Caco-2 (cell line): ENCODE results near the gene FAM240B. TPM values are rescaled to one million over a fixed set of nuclear protein-coding genes. Genes with fewer than 3 reads are reported as not detected.

Experiments
- BruUV-seq: library from RNA; stranded (reverse); fragments of 400-500 nt; replicated peaks from 2 replicates; lab custom pipeline; 2021; lab: Mats Ljungman, UMichigan
- CTCF ChIA-PET: fragments of 300-600 bp; sonication (Branson Sonifier 250); formaldehyde crosslinking; loops from one replicate; lab custom pipeline; 2022; ENCODE audit warnings: antibody characterized with exemption; lab: Charles Lee
- POLR2A ChIA-PET: fragments of 300-600 bp; sonication (Branson Sonifier 250); formaldehyde crosslinking; loops from one replicate; lab custom pipeline; 2022; ENCODE audit warnings: antibody characterized with exemption; lab: Charles Lee
- DNase-seq, 2 experiments: peaks; one replicate each; pipeline versions ENCODE4 v3.0.0 to v3.0.0-alpha.2; 2020 to 2022
- H3K27me3 ChIP-seq: replicated peaks from 2 replicates; pipeline ENCODE4 v1.6.0; 2011; ENCODE audit warnings: low read length; ENCODE audit not compliant: control insufficient read depth, insufficient read depth
- H3K36me3 ChIP-seq: 2 replicates; pipeline ENCODE4 v1.5.1; 2011; ENCODE audit warnings: low read length; ENCODE audit not compliant: control insufficient read depth, insufficient read depth
- H3K4me1 ChIP-seq: fragments of 250-450 bp; sonication (Bioruptor Pico); 2 replicates; pipeline ENCODE4 v1.5.1; 2020; ENCODE audit warnings: mild to moderate bottlenecking
- H3K4me3 ChIP-seq: 2 replicates; pipeline ENCODE4 v1.5.1; 2011; ENCODE audit warnings: low read depth, mild to moderate bottlenecking, control low read depth, low read length
- H3K9me3 ChIP-seq: fragments of 250-450 bp; sonication (Bioruptor Pico); 2 replicates; pipeline ENCODE4 v1.5.1; 2020; ENCODE audit warnings: mild to moderate bottlenecking, moderate library complexity
- H3K27ac Mint-ChIP-seq: one replicate; pipeline ENCODE4 v1.8.0; 2022; ENCODE audit warnings: mixed read lengths; ENCODE audit not compliant: unreplicated experiment
- H3K27me3 Mint-ChIP-seq: one replicate; pipeline ENCODE4 v1.8.0; 2022; ENCODE audit warnings: mixed read lengths; ENCODE audit not compliant: insufficient read depth, unreplicated experiment
- H3K36me3 Mint-ChIP-seq: one replicate; pipeline ENCODE4 v1.8.0; 2022; ENCODE audit warnings: mild to moderate bottlenecking, mixed read lengths; ENCODE audit not compliant: insufficient read depth, unreplicated experiment
- H3K4me1 Mint-ChIP-seq: one replicate; pipeline ENCODE4 v1.8.0; 2022; ENCODE audit warnings: low read depth, mixed read lengths; ENCODE audit not compliant: unreplicated experiment
- H3K4me3 Mint-ChIP-seq: one replicate; pipeline ENCODE4 v1.8.0; 2022; ENCODE audit warnings: mild to moderate bottlenecking, moderate library complexity, mixed read lengths; ENCODE audit not compliant: unreplicated experiment
- H3K9me3 Mint-ChIP-seq: one replicate; pipeline ENCODE4 v1.8.0; 2022; ENCODE audit warnings: mixed read lengths; ENCODE audit not compliant: unreplicated experiment
- intact Hi-C: fragments of 100-400 bp; cut with micrococcal nuclease; formaldehyde crosslinking; loops from one replicate; pipeline ENCODE4 v1.10.0; 2022; ENCODE audit not compliant: unreplicated experiment
- total RNA-seq: library from RNA; stranded (reverse); gene quantifications from 2 replicates; pipeline ENCODE4 v1.2.3, GENCODE V29; 2022
- TF ChIP-seq, protein P1 (sequence below), 2 experiments: fragments of 200-600 bp in 1 of 2; IDR thresholded peaks; 1 replicate in 1 of 2; 2 replicates in 1 of 2; pipeline versions ENCODE4 v1.5.1 to v1.8.0; 2011 to 2022; ENCODE audit warnings: antibody characterized with exemption in 1 of 2, control low read depth in 1 of 2, inconsistent platforms in 1 of 2, low read depth in 1 of 2, low read length in 1 of 2, mild to moderate bottlenecking in 1 of 2, moderate library complexity in 1 of 2; ENCODE audit not compliant: insufficient read depth in 1 of 2, severe bottlenecking in 1 of 2, unreplicated experiment in 1 of 2

The FAM240B gene
- total RNA-seq, 1 experiment from 2014 or later, result not detected

GRCh38 chr9:38682713-38683112 lies 37.2 kb downstream of the FAM240B start:
- intact Hi-C loops, result no loop called here
- Histone ChIP-seq H3K9me3 (no peaks in the 10 kb centered on the region), H3K4me3 (no peak overlapping the region), H3K36me3 (no peaks in the 10 kb centered on the region), H3K4me1 (peaks cover 33% of the 10 kb centered on the region), H3K27me3 (no peaks in the 10 kb centered on the region)
- H3K27me3 Mint-ChIP-seq, result no peaks in the 10 kb centered on the region
- H3K36me3 Mint-ChIP-seq, result peaks cover 5% of the 10 kb centered on the region
- no peak overlapping the region for H3K4me3 Mint-ChIP-seq
- ChIA-PET CTCF (no interaction called here), POLR2A (no interaction called here)
- TF ChIP-seq, protein P1, sequence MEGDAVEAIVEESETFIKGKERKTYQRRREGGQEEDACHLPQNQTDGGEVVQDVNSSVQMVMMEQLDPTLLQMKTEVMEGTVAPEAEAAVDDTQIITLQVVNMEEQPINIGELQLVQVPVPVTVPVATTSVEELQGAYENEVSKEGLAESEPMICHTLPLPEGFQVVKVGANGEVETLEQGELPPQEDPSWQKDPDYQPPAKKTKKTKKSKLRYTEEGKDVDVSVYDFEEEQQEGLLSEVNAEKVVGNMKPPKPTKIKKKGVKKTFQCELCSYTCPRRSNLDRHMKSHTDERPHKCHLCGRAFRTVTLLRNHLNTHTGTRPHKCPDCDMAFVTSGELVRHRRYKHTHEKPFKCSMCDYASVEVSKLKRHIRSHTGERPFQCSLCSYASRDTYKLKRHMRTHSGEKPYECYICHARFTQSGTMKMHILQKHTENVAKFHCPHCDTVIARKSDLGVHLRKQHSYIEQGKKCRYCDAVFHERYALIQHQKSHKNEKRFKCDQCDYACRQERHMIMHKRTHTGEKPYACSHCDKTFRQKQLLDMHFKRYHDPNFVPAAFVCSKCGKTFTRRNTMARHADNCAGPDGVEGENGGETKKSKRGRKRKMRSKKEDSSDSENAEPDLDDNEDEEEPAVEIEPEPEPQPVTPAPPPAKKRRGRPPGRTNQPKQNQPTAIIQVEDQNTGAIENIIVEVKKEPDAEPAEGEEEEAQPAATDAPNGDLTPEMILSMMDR (IDR thresholded peaks at IDR 0.05; ENCODE audit: insufficient read depth in 1 of 2, low read depth in 1 of 2, low read length in 1 of 2, severe bottlenecking in 1 of 2, unreplicated experiment in 1 of 2), result no peak
- H3K4me1 Mint-ChIP-seq, result peaks cover 12% of the 10 kb centered on the region
- H3K9me3 Mint-ChIP-seq, result no peaks in the 10 kb centered on the region
- no TSS peak for BruUV-seq
- peak overlapping the region; percentile 85 for H3K27ac Mint-ChIP-seq
- peak; percentile 65 to 73 for DNase-seq

DNA sequence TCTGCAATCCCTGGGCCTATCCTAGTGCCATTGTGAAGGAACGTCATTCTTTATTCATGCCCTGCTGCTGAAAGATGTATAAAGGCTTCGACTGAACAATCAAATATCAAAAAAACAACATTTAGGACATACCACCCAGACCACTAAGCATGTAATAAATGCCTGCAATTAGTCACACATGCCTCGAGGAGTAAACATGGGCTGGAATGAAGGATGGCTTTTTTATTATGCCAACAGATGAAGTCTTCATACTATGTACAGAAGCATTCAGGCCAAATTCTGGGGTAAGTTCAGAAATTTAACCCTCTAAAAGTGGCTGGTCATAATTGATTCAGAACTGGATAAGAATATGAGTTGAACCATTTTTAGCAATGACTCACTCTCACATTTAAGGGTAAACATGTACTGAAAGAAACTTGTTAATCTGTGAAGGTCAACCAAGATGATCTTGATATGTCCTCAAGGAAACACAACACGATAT lies 38.1 kb downstream of the FAM240B start:
- TF ChIP-seq, protein P1 (IDR thresholded peaks at IDR 0.05; ENCODE audit: insufficient read depth in 1 of 2, low read depth in 1 of 2, low read length in 1 of 2, severe bottlenecking in 1 of 2, unreplicated experiment in 1 of 2), result no peak
- no peak for DNase-seq
- POLR2A ChIA-PET, result no interaction called here

DNA sequence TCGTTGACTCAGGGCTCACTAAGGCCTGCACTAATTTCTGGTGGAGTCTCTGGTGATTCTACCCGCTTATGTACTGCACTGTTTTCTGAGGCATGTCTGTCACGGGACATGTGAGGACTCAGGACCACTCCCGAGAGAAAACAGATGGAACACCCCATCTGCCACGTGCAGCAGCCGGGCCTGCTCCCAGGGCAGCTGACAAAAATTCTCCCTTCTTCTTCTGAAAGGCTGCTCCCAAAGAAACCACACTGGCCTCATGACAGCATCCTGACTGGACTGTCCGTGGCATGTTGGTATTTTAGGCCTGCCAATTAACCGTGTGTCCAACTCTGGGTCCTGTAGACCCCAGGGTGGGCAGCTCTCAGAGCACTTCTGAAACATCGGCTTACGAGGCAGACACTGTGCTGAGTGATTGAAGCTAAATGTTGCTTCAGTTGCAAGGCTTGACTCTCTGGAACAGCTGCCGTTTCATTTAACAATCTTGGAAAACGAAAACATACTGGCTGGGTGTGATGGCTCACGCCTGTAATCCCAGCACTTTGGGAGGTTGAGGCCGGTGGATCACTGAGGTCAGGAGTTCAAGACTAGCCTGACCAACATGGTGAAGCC lies 39.0 kb downstream of the FAM240B start:
- Histone ChIP-seq H3K36me3 (no peaks in the 10 kb centered on the region), H3K27me3 (no peaks in the 10 kb centered on the region), H3K9me3 (no peaks in the 10 kb centered on the region), H3K4me1 (peaks cover 25% of the 10 kb centered on the region), H3K4me3 (no peak overlapping the region)
- Mint-ChIP-seq H3K9me3 (no peaks in the 10 kb centered on the region), H3K4me3 (no peak overlapping the region), H3K27me3 (peaks cover 2% of the 10 kb centered on the region), H3K4me1 (peaks cover 12% of the 10 kb centered on the region), H3K27ac (no peak overlapping the region), H3K36me3 (peaks cover 5% of the 10 kb centered on the region)
- CTCF ChIA-PET, result no interaction called here
- no peak for DNase-seq
- POLR2A ChIA-PET, result no interaction called here
- intact Hi-C loops, result no loop called here
- TF ChIP-seq, protein P1 (IDR thresholded peaks at IDR 0.05; ENCODE audit: insufficient read depth in 1 of 2, low read depth in 1 of 2, low read length in 1 of 2, severe bottlenecking in 1 of 2, unreplicated experiment in 1 of 2), result no peak
- no TSS peak for BruUV-seq

More for the DNA sequence above, 38.1 kb downstream of the FAM240B start:
- Histone ChIP-seq H3K9me3 (no peaks in the 10 kb centered on the region), H3K27me3 (no peaks in the 10 kb centered on the region), H3K36me3 (no peaks in the 10 kb centered on the region), H3K4me1 (peaks cover 26% of the 10 kb centered on the region), H3K4me3 (no peak overlapping the region)
- no peaks in the 10 kb centered on the region for H3K9me3 Mint-ChIP-seq
- peaks cover 2% of the 10 kb centered on the region for H3K27me3 Mint-ChIP-seq
- intact Hi-C loops, result no loop called here
- H3K36me3 Mint-ChIP-seq, result peaks cover 5% of the 10 kb centered on the region
- no peak overlapping the region for H3K4me3 Mint-ChIP-seq
- H3K4me1 Mint-ChIP-seq, result peaks cover 12% of the 10 kb centered on the region
- CTCF ChIA-PET, result no interaction called here
- BruUV-seq, result no TSS peak
- H3K27ac Mint-ChIP-seq, result peak overlapping the region; percentile 85
